GM21619 (cell line): ENCODE data around the gene OR1S2.
"Not testable (repeated sequence)": the region's sequence is repeated elsewhere in the genome, so short reads cannot be mapped to it uniquely, and the experiment has no call there.

Source experiments
- ATAC-seq: cut with Tn5 transposase; IDR thresholded peaks from one replicate; pipeline ENCODE4 v1.9.1; 2021; ENCODE audit not compliant: unreplicated experiment

The OR1S2 gene, protein sequence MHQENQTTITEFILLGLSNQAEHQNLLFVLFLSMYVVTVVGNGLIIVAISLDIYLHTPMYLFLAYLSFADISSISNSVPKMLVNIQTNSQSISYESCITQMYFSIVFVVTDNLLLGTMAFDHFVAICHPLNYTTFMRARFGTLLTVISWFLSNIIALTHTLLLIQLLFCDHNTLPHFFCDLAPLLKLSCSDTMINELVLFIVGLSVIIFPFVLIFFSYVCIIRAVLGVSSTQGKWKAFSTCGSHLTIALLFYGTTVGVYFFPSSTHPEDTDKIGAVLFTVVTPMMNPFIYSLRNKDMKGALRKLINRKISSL

DNA sequence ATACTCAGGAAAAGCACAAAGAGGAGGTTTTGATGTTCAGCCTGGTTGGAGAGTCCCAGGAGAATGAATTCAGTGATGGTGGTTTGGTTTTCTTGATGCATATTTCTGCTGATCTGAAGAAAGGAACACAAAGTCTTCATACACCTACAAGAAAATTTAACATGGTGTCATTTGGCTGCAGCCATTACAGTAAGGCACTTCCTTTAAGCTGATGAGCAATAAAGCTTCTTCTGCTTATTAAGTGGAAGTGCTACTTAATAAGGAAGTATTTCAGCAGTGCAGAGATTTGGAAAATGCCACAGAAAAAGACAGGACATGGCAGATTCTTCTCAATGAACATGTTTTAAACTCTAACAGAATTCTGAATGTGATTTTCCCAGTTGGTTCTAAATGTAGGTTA is at the start of gene OR1S2:
OR1S2 (minus strand) TSS at position 101 of the 400 bp plus-strand sequence; CDS start at position 101, 0 bp downstream.
- no peak for ATAC-seq

- ATAC-seq, result no peak
These were observed 40.0 kb upstream of the OR1S2 start for GRCh38 chr11:58243954-58244353.

DNA sequence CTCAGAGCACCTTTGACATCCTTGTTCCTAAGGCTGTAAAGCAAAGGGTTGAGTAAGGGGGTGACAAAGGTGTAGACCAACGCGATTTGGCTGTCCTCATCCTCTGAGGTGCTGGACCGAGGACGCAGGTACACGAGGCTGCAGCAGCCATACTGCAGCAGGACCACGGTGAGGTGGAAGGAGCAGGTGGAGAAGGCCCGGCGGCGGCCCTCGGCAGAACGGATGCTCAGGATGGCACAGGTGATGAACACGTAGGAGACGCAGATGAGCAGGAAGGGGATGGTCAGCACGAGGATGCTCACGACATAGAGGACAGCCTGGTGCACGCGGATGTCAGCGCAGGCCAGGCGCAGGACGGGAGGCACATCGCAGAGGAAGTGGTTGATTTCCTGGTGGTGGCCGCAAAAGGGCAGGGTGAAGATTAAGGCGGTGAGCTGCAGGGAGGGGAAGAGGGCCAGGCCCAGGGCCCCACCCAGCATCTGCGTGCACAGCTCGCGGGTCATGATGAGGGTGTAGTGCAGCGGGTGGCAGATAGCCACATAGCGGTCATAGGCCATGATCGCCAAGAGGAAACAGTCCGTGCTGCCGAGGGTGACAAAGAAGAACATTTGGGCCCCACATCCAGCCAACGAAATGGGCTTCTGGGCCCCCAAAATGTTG is 24.1 kb upstream of the OR1S2 start:
- ATAC-seq, result no peak

GRCh38 chr11:58222721-58223120 is 18.8 kb upstream of the OR1S2 start:
- no peak for ATAC-seq

DNA sequence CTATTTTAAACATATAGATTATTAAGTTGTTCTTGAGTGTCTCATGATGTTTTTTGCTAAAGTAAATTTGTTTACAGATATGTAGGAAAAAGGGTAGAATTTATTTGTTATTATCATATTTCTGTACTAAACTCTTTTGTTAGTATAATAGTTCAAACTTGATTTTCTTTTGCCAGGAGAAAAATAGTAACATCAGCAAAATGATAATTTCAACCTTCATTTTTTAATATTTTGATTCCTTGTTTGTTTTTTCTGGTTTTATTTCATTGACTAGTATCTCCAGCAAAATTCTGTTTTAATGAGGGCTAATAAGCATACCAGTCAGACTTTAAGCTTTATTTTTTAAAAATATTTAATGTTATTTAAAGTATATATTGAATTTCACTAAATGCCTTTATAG is 12.5 kb upstream of the OR1S2 start:
- no peak for ATAC-seq

DNA sequence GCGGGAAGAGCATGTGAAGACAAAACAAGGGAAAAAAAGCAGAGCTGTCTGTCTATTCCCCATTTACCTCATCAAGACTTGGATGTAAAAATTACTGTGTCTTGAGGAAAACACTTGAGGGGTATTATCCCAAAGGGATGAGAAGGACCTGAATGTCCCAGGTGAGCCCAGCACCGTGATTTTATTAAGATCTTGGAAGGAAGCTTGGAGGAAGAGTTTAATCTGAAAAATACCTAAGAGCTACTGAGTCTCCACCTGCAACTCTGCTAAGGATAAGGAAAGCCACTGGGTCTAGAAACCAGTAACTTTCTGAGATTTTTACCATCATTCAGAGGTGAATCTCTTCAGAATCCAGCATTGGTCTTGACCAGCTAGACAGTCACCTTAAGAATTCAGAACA is 8.5 kb upstream of the OR1S2 start, which contains the start of gene OR1S1:
OR1S1 (plus strand) TSS at position 301 of the 400 bp plus-strand sequence.
- ATAC-seq, result not testable (repeated sequence)

DNA sequence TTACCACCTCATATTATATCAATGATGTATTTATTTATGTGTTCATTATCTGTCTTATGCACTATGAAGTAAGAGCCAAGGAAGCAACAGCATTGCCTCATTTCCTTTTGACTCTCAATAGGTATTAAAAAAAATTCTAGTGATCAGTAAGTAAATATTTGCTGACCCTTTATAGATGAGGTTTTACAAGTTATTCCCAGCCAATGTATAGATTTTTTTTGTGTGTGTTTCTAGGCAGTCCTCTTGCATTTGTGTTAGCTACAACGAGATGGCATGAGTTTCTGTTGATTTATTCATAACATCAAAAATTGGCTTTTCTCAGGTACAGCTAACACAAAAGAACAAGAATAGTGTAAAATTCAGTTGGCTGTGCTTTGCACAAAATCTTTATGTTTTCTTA is 4.7 kb downstream of the OR1S2 start:
- ATAC-seq, result no peak

GRCh38 chr11:58195939-58196338 is 8.0 kb downstream of the OR1S2 start:
- ATAC-seq, result no peak

- no peak for ATAC-seq
These were observed 10.6 kb downstream of the OR1S2 start for GRCh38 chr11:58193391-58193790.

DNA sequence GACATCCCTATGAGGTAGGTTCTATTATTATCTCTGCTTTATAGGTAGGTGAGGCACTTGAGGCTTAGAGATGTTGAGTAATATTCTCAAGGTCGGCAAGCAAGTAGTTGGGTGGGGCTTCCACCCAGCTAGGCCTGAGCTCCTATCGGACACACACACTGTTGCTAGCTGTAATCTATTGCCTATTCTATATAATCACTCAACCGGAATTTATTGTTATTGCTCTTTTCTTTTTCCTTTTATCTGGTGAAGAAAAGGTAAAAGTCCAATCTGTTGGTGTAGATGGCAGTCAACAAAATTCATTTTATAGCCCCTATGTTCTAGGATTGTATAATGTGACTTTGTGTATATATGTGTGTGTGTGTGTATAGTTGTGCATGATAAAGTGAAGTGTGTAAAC is 11.7 kb downstream of the OR1S2 start:
- no peak for ATAC-seq

GRCh38 chr11:58188770-58189169 is 15.2 kb downstream of the OR1S2 start, which contains the start of gene OR9Q2:
TSS of gene OR9Q2 (plus strand) at chr11:58189070. CDS start at chr11:58190491, 1,421 bp downstream.
- no peak for ATAC-seq

- no peak for ATAC-seq
These were observed 17.0 kb downstream of the OR1S2 start for GRCh38 chr11:58186938-58187337.

DNA sequence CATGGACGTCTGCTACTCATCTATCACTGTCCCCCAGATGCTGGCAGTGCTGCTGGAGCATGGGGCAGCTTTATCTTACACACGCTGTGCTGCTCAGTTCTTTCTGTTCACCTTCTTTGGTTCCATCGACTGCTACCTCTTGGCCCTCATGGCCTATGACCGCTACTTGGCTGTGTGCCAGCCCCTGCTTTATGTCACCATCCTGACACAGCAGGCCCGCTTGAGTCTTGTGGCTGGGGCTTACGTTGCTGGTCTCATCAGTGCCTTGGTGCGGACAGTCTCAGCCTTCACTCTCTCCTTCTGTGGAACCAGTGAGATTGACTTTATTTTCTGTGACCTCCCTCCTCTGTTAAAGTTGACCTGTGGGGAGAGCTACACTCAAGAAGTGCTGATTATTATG is 24.3 kb downstream of the OR1S2 start:
- no peak for ATAC-seq

DNA sequence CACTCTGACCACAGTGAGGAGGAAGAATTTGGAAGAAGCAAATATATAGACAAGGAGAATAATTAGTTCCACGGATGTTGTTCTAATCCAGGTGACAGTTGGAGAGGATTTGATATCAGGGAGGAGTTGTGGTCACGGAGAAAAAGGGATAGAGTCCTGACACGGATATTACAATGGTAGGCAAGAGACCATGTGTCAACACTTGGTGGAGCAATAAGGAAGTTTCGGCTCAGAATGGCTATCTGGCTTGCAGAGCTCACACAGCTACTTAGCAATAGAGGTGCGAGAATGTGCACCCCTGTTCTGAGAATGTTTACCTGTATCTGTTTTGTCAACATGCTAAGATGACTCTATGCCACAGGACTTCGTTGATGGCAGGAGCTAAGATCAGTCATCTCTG is 25.5 kb downstream of the OR1S2 start:
- ATAC-seq, result no peak

- ATAC-seq, result no peak
These were observed 26.4 kb downstream of the OR1S2 start for GRCh38 chr11:58177409-58178054.

DNA sequence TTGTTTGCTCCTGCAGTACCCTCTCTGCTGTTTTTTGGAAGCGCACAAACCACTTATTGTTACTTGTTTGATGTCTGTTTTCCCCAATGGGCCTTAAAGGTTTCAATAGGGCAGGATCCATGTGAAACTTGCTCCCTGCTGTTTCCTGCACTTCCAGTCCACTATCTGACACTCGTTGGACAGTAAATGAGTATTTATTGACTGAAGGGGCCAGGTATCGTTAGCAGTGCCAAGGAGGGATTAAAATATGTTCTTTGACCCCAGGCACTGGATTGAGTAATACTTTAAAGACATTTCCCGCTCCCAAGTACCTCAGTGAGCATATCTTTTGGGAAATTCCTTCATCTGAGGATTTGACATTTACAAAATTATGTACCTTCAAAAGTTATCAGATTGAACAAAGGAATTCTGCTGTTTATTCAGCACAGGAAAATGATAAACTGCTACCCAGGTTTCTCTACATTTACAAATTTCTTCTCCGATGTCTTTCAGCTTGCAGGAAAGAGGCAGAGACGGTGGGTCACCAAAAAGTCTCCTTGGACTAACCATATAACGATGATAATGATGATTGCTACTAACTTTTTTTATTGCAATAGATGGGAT is 38.3 kb downstream of the OR1S2 start:
- no peak for ATAC-seq

GRCh38 chr11:58164990-58165389 is 39.0 kb downstream of the OR1S2 start:
- no peak for ATAC-seq

- no peak for ATAC-seq
These were observed 39.6 kb downstream of the OR1S2 start for GRCh38 chr11:58164389-58164788.
